B cell (primary cell): Measurements from ENCODE around the gene TULP1. TPM values are rescaled to one million over a fixed set of nuclear protein-coding genes. Genes with fewer than 3 reads are reported as not detected.

Experiments
- ATAC-seq: fragments of 200-7000 bp; cut with Tn5 transposase; one replicate; pipeline ENCODE4 v1.10.0; 2021; ENCODE audit warnings: low read depth, mild to moderate bottlenecking, moderate number of reproducible peaks, moderate library complexity
- CTCF ChIA-PET: fragments of 350-600 bp; sonication (Branson Sonifier 250); formaldehyde crosslinking; loops from one replicate; lab custom pipeline; 2021; ENCODE audit warnings: antibody characterized with exemption, inconsistent platforms; lab: Charles Lee
- POLR2A ChIA-PET: fragments of 350-600 bp; sonication (Branson Sonifier 250); formaldehyde crosslinking; loops from one replicate; lab custom pipeline; 2021; ENCODE audit warnings: antibody characterized with exemption; lab: Charles Lee
- DNase-seq: peaks from one replicate; pipeline ENCODE4 v3.0.0; 2013
- H2AFZ ChIP-seq: 2 replicates; pipeline ENCODE4 v1.6.1; 2012; ENCODE audit warnings: mild to moderate bottlenecking, low read depth, low read length; ENCODE audit not compliant: insufficient read depth, poor library complexity, severe bottlenecking
- H3K27ac ChIP-seq, 2 donors: 1 replicate in 1 of 2; 2 replicates in 1 of 2; pipeline ENCODE4 v1.5.1; 2012 to 2013; ENCODE audit warnings: low read length in 2 of 2, mild to moderate bottlenecking in 2 of 2, moderate library complexity in 1 of 2
- H3K27me3 ChIP-seq, 4 experiments: fragments of 200-600 bp in 1 of 4; sonication (generic) in 1 of 4; replicated peaks in 1 of 4; 1 replicate in 2 of 4; 2 replicates in 2 of 4; pipeline versions ENCODE4 v1.6.1 to v1.7.0; 2013 to 2016; ENCODE audit warnings: low read length in 3 of 4, mild to moderate bottlenecking in 2 of 4, mixed read lengths in 1 of 4, moderate library complexity in 1 of 4; ENCODE audit not compliant: insufficient read depth in 4 of 4, control insufficient read depth in 3 of 4; ENCODE audit errors: control extremely low read depth in 1 of 4
- H3K36me3 ChIP-seq, 2 experiments: replicated peaks in 1 of 2; 1 replicate in 1 of 2; 2 replicates in 1 of 2; pipeline versions ENCODE4 v1.6.1 to v1.7.1; 2013; ENCODE audit warnings: low read length in 1 of 2; ENCODE audit not compliant: insufficient read depth in 2 of 2, control insufficient read depth in 1 of 2; ENCODE audit errors: control extremely low read depth in 1 of 2, extremely low read depth in 1 of 2
- H3K4me1 ChIP-seq, 2 donors: fragments of 200-600 bp in 1 of 2; sonication (generic) in 1 of 2; 1 replicate in 1 of 2; 2 replicates in 1 of 2; pipeline versions ENCODE4 v1.5.1 to v1.6.1; 2013 to 2017; ENCODE audit warnings: low read length in 2 of 2; ENCODE audit not compliant: control insufficient read depth in 2 of 2, insufficient read depth in 2 of 2
- H3K4me2 ChIP-seq: replicated peaks from 2 replicates; pipeline ENCODE3; 2012; ENCODE audit warnings: mild to moderate bottlenecking, low read depth, low read length; ENCODE audit not compliant: poor library complexity, severe bottlenecking
- H3K4me3 ChIP-seq, 5 experiments: fragments of 200-600 bp in 1 of 5; sonication (generic) in 1 of 5; 1 replicate in 3 of 5; 2 replicates in 2 of 5; pipeline versions ENCODE4 v1.5.1 to v1.7.0; 2011 to 2016; ENCODE audit warnings: low read length in 4 of 5, mild to moderate bottlenecking in 4 of 5, low read depth in 2 of 5, control low read depth in 1 of 5, moderate library complexity in 1 of 5; ENCODE audit not compliant: insufficient read depth in 1 of 5; ENCODE audit errors: control extremely low read depth in 1 of 5, extremely low read depth in 1 of 5
- H3K79me2 ChIP-seq: fragments of 200-600 bp; sonication (generic); one replicate; pipeline ENCODE4 v1.6.0; 2016; ENCODE audit warnings: low read length; ENCODE audit not compliant: control insufficient read depth, insufficient read depth
- H3K9ac ChIP-seq: fragments of 200-600 bp; sonication (generic); 2 replicates; pipeline ENCODE4 v1.6.1; 2017; ENCODE audit warnings: mild to moderate bottlenecking, low read length, moderate library complexity
- H3K9me3 ChIP-seq, 3 donors: one replicate each; pipeline versions ENCODE4 v1.6.1 to v1.7.1; 2013; ENCODE audit warnings: low read length in 2 of 3; ENCODE audit not compliant: control insufficient read depth in 2 of 3, insufficient read depth in 1 of 3; ENCODE audit errors: control extremely low read depth in 1 of 3
- H4K20me1 ChIP-seq: 2 replicates; pipeline ENCODE4 v1.6.0; 2012; ENCODE audit warnings: mild to moderate bottlenecking, low read length; ENCODE audit not compliant: insufficient read depth, control insufficient read depth, poor library complexity, severe bottlenecking
- H3K27ac Mint-ChIP-seq: one replicate; pipeline ENCODE4 v1.8.0; 2021; ENCODE audit warnings: mixed read lengths
- H3K27me3 Mint-ChIP-seq: one replicate; pipeline ENCODE4 v1.8.0; 2021; ENCODE audit warnings: mixed read lengths
- H3K4me1 Mint-ChIP-seq: one replicate; pipeline ENCODE4 v1.8.0; 2021; ENCODE audit warnings: mixed read lengths
- H3K4me3 Mint-ChIP-seq: one replicate; pipeline ENCODE4 v1.8.0; 2021; ENCODE audit warnings: mixed read lengths
- H3K9me3 Mint-ChIP-seq: one replicate; pipeline ENCODE4 v1.8.0; 2022; ENCODE audit warnings: mixed read lengths; ENCODE audit not compliant: insufficient read depth
- EZH2 ChIP-seq: IDR thresholded peaks from 2 replicates; pipeline ENCODE4 v1.6.1; 2012; ENCODE audit warnings: borderline replicate concordance, low read depth, mild to moderate bottlenecking, moderate library complexity, low read length; ENCODE audit not compliant: insufficient read depth, poor library complexity, severe bottlenecking
- WGBS: methylation state at CpG from one replicate; pipeline ENCODE4 v1.1.5; 2013; ENCODE audit warnings: missing lambda C conversion rate; ENCODE audit not compliant: insufficient coverage; 5-methylcytosine and 5-hydroxymethylcytosine counted together
- intact Hi-C: fragments of 100-400 bp; cut with micrococcal nuclease; formaldehyde crosslinking; loops from one replicate; pipeline ENCODE4 v1.10.0; 2022
- polyA plus RNA-seq: library from polyadenylated mRNA; depleted of rRNA; stranded (reverse); fragments of >200 nt; gene quantifications from 2 replicates; pipeline ENCODE4 v1.2.3, GENCODE V29; 2012
- total RNA-seq, 2 donors: library from RNA; stranded (reverse); fragments of 120-200 nt in 1 of 2; gene quantifications; 1 replicate in 1 of 2; 2 replicates in 1 of 2; pipeline versions ENCODE4 v1.2.3 to v1.2.4, GENCODE V29; 2013 to 2022
- TF ChIP-seq, protein P1 (sequence below): fragments of 200-600 bp; IDR thresholded peaks from one replicate; pipeline ENCODE4 v1.8.0; 2022; ENCODE audit warnings: antibody characterized with exemption, mild to moderate bottlenecking

The TULP1 gene
- total and polyA plus RNA-seq, 2 donors (not counting 1 experiment from before 2014, with no cell fraction given) = not detected

DNA sequence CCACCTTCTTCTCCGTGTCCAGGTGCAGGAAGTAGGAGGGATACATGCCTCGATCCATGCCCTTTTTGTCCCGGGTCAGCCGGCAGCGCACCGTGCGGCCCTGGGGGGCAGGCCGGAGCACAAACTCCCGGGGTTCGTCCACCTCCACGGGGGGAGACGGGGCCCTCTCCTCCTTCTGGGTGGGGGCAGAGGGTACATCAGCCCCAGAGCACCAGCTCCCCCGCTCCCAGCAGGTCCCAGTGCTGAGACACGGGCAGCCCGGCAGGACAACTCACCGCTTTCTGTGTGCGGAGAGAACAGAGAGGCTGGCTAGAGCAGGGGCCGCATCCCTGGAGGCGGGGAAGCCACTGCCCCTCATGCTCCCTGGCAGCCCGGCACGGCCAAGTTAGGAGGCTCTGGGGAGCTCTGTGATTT is 6.7 kb downstream of the TULP1 start:
- H3K9ac ChIP-seq = no peak overlapping the region
- no peak for TF ChIP-seq EZH2
- TF ChIP-seq, protein P1, sequence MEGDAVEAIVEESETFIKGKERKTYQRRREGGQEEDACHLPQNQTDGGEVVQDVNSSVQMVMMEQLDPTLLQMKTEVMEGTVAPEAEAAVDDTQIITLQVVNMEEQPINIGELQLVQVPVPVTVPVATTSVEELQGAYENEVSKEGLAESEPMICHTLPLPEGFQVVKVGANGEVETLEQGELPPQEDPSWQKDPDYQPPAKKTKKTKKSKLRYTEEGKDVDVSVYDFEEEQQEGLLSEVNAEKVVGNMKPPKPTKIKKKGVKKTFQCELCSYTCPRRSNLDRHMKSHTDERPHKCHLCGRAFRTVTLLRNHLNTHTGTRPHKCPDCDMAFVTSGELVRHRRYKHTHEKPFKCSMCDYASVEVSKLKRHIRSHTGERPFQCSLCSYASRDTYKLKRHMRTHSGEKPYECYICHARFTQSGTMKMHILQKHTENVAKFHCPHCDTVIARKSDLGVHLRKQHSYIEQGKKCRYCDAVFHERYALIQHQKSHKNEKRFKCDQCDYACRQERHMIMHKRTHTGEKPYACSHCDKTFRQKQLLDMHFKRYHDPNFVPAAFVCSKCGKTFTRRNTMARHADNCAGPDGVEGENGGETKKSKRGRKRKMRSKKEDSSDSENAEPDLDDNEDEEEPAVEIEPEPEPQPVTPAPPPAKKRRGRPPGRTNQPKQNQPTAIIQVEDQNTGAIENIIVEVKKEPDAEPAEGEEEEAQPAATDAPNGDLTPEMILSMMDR = no peak
- H3K9me3 ChIP-seq = peaks cover 0 to 6% (median 0%) of the 10 kb centered on the region in 3 donors
- H3K36me3 ChIP-seq = no peaks in the 10 kb centered on the region
- CTCF ChIA-PET = no interaction called here
- Mint-ChIP-seq H3K27me3 (peaks cover 41% of the 10 kb centered on the region), H3K4me1 (peaks cover 5% of the 10 kb centered on the region), H3K27ac (no peak overlapping the region), H3K9me3 (no peaks in the 10 kb centered on the region), H3K4me3 (no peak overlapping the region)
- H3K4me2 ChIP-seq = no peak overlapping the region
- POLR2A ChIA-PET = no interaction called here
- no peaks in the 10 kb centered on the region for H3K79me2 ChIP-seq
- no peak for ATAC-seq
- no peak overlapping the region for H2AFZ ChIP-seq
- no peak overlapping the region for H3K27ac ChIP-seq
- H4K20me1 ChIP-seq = no peaks in the 10 kb centered on the region
- no peak overlapping the region for H3K4me3 ChIP-seq
- DNase-seq = no peak
- WGBS = 92% methylated on average over 20 of the region's 21 CpGs
- peaks cover under 1 to 6% of the 10 kb centered on the region in 2 donors for H3K4me1 ChIP-seq
- H3K27me3 ChIP-seq = peaks cover 0 to 29% (median 12%) of the 10 kb centered on the region in 4 experiments
- intact Hi-C loops = no loop called here

DNA sequence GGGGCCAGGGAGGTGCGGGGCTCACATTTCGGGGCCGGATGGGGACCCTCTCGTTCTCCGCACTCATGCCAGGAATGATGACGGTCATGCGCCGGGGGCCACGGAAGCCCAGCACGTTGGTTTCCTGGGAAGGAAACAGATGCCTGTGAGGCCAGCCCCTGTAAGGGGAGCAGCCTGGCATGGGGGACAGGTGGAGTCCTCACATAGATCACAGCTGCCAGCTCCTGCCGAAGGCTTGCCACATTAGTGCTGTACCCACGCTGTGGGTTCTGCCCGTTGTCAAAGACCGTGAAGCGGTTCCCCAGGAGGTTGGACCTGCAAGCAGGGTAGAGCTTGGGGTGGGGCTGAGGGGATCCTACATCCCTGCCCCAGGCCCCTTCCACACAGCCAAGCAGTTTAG is 9.2 kb downstream of the TULP1 start:
- DNase-seq = no peak
- H3K79me2 ChIP-seq = no peaks in the 10 kb centered on the region
- H3K4me1 ChIP-seq = peaks cover 1 to 3% of the 10 kb centered on the region in 2 donors
- no peaks in the 10 kb centered on the region for H3K36me3 ChIP-seq
- no peak overlapping the region for H3K9ac ChIP-seq
- H3K27ac ChIP-seq = no peak overlapping the region
- no peak overlapping the region for H3K27ac Mint-ChIP-seq
- no peak overlapping the region for H2AFZ ChIP-seq
- peaks cover 0 to 32% (median 12%) of the 10 kb centered on the region in 4 experiments for H3K27me3 ChIP-seq
- H3K4me1 Mint-ChIP-seq = peaks cover 3% of the 10 kb centered on the region
- no peak overlapping the region for H3K4me2 ChIP-seq
- H3K4me3 Mint-ChIP-seq = no peak overlapping the region
- intact Hi-C loops = no loop called here
- POLR2A ChIA-PET = interaction anchor here (0.6 kb wide), 1 partner anchor 157 kb away, joined by 3 read pairs; no protein-coding TSS in a partner anchor
- TF ChIP-seq, protein P1 = no peak
- TF ChIP-seq EZH2 = no peak
- WGBS = 7% methylated on average over 15 of the region's 15 CpGs
- peaks cover 45% of the 10 kb centered on the region for H3K27me3 Mint-ChIP-seq
- no peaks in the 10 kb centered on the region for H4K20me1 ChIP-seq
- H3K9me3 ChIP-seq = peaks cover 0 to 7% (median 0%) of the 10 kb centered on the region in 3 donors
- no peak overlapping the region for H3K4me3 ChIP-seq
- no peak for ATAC-seq
- CTCF ChIA-PET = interaction anchor here (0.8 kb wide), 1 partner anchor 233 kb away, joined by 3 read pairs; the partner anchor contains the start of gene ARMC12
- H3K9me3 Mint-ChIP-seq = no peaks in the 10 kb centered on the region
